ENCODE measurements around the gene TMEM176A.

DNA sequence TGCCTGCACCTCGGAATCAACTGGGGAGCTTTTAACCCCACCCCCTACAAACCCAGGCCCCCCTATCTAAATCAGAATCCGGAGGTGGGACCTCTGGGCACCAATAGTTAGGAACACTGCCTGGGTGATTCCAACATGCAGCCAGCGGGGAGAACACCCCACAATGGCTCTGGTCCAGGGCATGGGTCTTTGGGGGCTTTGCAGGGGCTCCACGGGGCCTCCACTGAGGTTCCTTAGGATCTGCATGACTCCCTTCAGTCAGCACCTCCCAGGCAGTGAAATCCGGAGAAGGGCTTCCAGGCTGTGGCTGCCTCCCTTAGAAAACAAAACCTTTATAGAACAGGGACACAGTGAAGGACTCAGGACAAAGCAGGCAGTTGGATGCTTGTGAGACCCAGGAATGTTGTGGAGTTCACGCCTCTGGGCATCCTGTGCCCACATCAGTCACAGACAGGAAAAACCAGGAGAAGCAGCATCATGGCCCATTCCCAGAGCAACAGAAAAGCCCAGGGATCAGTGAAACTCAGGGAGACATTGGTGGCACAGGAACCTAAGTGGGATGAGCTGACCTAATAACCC lies 35.2 kb downstream of the TMEM176A start:
- TF ChIP-seq, protein P1, sequence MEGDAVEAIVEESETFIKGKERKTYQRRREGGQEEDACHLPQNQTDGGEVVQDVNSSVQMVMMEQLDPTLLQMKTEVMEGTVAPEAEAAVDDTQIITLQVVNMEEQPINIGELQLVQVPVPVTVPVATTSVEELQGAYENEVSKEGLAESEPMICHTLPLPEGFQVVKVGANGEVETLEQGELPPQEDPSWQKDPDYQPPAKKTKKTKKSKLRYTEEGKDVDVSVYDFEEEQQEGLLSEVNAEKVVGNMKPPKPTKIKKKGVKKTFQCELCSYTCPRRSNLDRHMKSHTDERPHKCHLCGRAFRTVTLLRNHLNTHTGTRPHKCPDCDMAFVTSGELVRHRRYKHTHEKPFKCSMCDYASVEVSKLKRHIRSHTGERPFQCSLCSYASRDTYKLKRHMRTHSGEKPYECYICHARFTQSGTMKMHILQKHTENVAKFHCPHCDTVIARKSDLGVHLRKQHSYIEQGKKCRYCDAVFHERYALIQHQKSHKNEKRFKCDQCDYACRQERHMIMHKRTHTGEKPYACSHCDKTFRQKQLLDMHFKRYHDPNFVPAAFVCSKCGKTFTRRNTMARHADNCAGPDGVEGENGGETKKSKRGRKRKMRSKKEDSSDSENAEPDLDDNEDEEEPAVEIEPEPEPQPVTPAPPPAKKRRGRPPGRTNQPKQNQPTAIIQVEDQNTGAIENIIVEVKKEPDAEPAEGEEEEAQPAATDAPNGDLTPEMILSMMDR (IDR thresholded peaks at IDR 0.05; ENCODE audit: borderline replicate concordance, extremely low read depth, low read length, poor library complexity, severe bottlenecking), result no peak
- TF ChIP-seq EZH2 (IDR thresholded peaks at IDR 0.05; ENCODE audit: borderline replicate concordance, low read depth, low read length, severe bottlenecking), result no peak

All from DND-41 (cell line).